Measurements from ENCODE around the gene LMOD1.

LMOD1 gene

GRCh38 chr1:201937624-201938213 lies 8.6 kb downstream of the LMOD1 start:
- ChIA-PET CTCF (interaction anchor here (0.6 kb wide), 1 partner anchor 637 kb away, joined by 3 read pairs; no protein-coding TSS in a partner anchor), POLR2A (ENCODE audit: low non-redundant PET) (no interaction called here)
- H3K27ac ChIP-seq = no peak overlapping the region
- TF ChIP-seq CTCF (conservative IDR thresholded peaks at IDR 0.05; ENCODE audit: low read depth) = no peak
- DNase-seq (ENCODE audit: low spot score) = peak; percentile 74

GRCh38 chr1:201933840-201934430 lies 12.4 kb downstream of the LMOD1 start:
- no peak overlapping the region for H3K27ac ChIP-seq
- TF ChIP-seq CTCF (conservative IDR thresholded peaks at IDR 0.05; ENCODE audit: low read depth) = no peak
- CTCF ChIA-PET = interaction anchor here (0.6 kb wide), 1 partner anchor 39 kb away, joined by 3 read pairs; no protein-coding TSS in a partner anchor
- POLR2A ChIA-PET (ENCODE audit: low non-redundant PET) = no interaction called here
- no peak for DNase-seq (ENCODE audit: low spot score)

GRCh38 chr1:201930803-201931202 lies 15.5 kb downstream of the LMOD1 start:
- CTCF ChIA-PET = interaction anchor here (1.0 kb wide), 1 partner anchor 10 kb away, joined by 4 read pairs; no protein-coding TSS in a partner anchor
- no peak for TF ChIP-seq CTCF (conservative IDR thresholded peaks at IDR 0.05; ENCODE audit: low read depth)
- POLR2A ChIA-PET (ENCODE audit: low non-redundant PET) = no interaction called here
- no peak for DNase-seq (ENCODE audit: low spot score)
- H3K27ac ChIP-seq = no peak overlapping the region

- POLR2A ChIA-PET (ENCODE audit: low non-redundant PET) = no interaction called here
- DNase-seq (ENCODE audit: low spot score) = no peak
- no peak for TF ChIP-seq CTCF (conservative IDR thresholded peaks at IDR 0.05; ENCODE audit: low read depth)
- CTCF ChIA-PET = no interaction called here
- H3K27ac ChIP-seq = no peak overlapping the region
Measured at GRCh38 chr1:201930137-201930536, 16.2 kb downstream of the LMOD1 start.

GRCh38 chr1:201928266-201928665 lies 18.1 kb downstream of the LMOD1 start:
- no peak for DNase-seq (ENCODE audit: low spot score)
- POLR2A ChIA-PET (ENCODE audit: low non-redundant PET) = interaction anchor here (0.6 kb wide), 1 partner anchor 60 kb away, joined by 3 read pairs; no protein-coding TSS in a partner anchor
- TF ChIP-seq CTCF (conservative IDR thresholded peaks at IDR 0.05; ENCODE audit: low read depth) = no peak
- H3K27ac ChIP-seq = no peak overlapping the region
- CTCF ChIA-PET = interaction anchor here (0.6 kb wide), 1 partner anchor 40 kb away, joined by 5 read pairs; no protein-coding TSS in a partner anchor

- no peak overlapping the region for H3K27ac ChIP-seq
- POLR2A ChIA-PET (ENCODE audit: low non-redundant PET) = no interaction called here
- CTCF ChIA-PET = interaction anchor here (0.7 to 1.0 kb wide), 2 partner anchors 24 to 30 kb away, joined by 3 read pairs; no protein-coding TSS in a partner anchor
- TF ChIP-seq CTCF (conservative IDR thresholded peaks at IDR 0.05; ENCODE audit: low read depth) = no peak
- DNase-seq (ENCODE audit: low spot score) = no peak
Measured at GRCh38 chr1:201925981-201926645, 20.2 kb downstream of the LMOD1 start.

Data from RWPE1 (cell line).